HG03520 (cell line): ENCODE measurements around the gene NKIRAS2.

Experiments
- ATAC-seq: cut with Tn5 transposase; IDR thresholded peaks from one replicate; pipeline ENCODE4 v1.9.1; 2021; ENCODE audit warnings: mild to moderate bottlenecking, moderate library complexity; ENCODE audit not compliant: unreplicated experiment

NKIRAS2 gene

DNA sequence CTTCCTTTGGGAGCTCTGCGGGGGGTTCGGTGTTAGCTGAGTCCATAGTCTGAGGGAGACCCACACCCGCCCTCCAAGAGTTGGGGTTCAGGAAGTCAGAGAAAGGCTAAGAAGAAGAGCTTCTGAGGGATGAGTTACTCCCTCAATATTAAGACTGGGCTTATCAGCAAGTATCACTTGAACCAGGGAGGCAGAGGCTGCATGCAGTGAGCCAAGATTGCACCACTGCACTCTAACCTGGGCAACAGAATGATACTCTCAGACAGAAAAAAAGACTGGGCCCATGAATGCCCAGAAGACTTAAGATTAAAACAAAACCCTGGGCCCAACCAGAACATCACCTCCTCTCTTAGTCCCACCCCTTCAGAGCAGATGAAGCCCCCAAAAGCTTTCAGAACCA, 6.0 kb downstream of the NKIRAS2 start:
- ATAC-seq = no peak

GRCh38 chr17:42026857-42027589, 7.1 kb downstream of the NKIRAS2 start:
- no peak for ATAC-seq

DNA sequence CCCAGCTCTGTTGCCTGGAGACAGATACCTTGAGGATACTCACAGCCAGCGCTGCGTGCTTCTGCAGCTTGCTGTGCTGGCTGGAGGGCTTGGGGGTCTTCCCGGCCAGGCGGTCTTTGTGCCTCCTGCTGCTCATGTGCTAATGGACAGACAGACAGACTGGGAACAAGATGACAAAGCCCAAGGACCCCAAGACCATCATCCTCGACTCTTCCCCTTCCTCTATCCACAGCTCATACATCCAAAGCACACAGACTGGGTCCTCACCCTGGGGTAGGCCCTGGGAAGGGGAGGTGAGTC, 7.7 kb downstream of the NKIRAS2 start:
- ATAC-seq = no peak

GRCh38 chr17:42027961-42028790, 8.3 kb downstream of the NKIRAS2 start:
- ATAC-seq = no peak

DNA sequence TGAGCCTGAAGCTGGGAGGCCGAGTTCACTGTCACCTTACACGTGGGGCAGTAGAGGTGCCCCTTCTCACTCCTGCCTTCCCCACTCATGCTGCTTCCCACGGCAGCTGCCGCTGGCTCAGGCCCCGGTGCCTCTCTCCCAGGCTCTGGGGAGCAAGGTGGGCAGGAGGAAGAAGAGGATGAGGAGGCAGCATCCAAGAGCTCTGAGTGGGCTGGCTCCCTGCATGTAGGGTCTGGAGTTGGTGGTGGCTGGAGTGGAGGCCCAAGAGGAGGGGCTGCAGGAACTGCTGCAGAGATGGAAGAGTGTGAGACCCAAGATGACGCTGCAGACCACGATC, 8.9 kb downstream of the NKIRAS2 start:
- ATAC-seq = no peak

DNA sequence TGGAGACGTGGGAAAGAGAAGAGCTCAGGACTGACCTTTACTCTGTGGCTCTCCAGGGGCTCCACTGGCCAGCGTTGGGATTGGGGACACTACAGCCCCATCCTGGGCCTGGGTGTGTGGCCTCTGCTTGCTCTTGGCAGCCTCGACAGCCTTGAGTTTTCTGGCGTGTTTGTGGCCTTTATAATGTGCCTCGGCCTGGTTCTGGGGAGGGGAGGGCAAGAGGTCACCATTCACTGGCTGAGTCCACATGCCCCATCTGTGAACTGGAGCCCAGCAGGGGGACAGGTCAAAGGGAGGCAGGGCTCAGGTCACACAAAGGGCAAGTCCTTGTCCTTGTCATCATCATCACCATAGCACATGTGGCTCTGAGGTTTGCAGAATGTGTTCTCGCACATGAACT, 11.7 kb downstream of the NKIRAS2 start:
- no peak for ATAC-seq

DNA sequence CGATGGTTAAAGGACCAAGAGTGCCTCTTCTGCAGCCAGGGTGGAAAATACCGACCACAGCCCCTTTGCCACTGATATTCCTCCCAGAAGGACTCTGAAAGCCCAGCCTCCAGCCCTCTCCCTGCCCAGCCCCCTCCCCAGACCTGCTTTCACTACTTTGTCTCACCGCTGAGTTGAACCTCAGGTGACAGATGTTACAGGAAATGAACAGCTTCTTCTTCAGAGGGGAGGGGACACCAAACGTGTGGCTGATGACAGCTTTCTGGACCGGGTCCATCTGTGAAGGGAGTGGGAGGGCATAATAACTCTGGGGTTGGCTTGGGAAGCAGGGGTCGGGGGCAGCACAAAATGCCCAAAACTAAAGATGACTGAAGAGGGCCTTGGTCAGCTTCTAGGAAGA, 14.2 kb downstream of the NKIRAS2 start:
- ATAC-seq = no peak

GRCh38 chr17:42038221-42038973, 18.5 kb downstream of the NKIRAS2 start:
- ATAC-seq = no peak

DNA sequence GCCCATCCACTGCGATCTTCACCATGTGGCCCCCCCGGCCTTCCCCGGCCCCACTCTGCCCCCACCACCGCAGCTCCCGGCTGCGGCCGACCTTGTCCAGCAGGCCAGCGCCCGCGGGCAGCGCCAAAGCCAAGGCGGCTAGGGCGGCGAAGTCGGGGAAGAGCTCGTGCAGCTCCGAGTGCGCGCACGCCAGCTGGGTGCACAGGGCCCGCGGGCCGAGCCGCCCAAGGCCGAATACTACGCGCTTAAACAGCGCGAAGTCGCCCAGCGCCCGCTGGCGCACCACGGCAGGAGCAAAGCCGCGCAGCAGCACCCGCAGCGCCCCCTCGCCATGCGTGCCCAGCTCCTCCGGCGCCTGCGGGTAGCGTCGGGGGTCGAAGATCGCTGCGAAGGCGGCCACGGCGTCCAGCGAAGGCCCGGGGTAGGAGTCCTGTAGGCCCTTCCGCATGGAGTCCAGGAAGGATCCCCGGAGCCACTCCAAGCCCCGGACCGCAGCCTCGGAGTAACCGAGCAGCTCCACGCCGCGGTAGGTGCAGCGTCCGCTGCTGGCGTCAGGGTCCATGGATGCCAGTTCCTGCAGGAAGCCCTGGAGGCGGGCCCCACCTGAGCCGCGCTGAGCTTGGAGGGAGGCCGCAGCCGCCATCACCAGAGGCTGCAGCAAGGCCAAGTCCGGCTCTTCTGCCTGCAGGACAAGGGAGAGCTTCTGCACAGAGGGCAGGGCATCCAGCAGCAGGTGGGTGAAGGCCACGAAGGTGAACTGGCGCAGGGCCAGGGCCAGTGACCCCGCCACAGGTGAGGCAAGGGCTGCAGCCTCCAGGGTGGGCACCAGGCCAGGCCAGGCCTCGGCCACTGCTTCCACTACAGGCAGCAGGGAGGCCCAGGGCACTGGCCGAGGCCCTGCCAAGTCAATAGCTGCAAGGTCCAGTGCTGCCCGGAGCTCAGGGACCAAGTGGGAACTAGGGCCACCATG, 20.2 kb downstream of the NKIRAS2 start:
- ATAC-seq = no peak

DNA sequence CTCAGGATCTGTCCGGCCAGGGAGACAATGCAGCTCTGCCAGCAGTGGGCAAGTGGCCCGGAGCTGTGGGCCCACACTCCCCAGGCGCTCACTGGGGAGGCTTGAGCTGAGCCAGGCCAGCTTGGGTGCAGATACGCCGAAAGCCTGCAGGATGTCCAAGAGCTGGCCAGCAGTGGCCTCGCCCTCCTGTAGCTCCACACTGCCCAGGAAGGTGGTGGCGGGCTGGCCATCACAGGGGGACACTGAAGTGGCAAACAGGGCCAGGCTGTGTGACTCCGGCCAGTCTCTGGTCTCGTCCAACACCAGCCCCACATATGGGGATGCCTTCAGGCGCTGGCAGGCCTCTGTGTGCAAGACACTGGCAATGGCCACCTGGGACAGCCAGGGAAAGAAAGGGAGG, 20.9 kb downstream of the NKIRAS2 start:
- no peak for ATAC-seq

- ATAC-seq = no peak
Observed at GRCh38 chr17:42041619-42042018, 21.7 kb downstream of the NKIRAS2 start.

DNA sequence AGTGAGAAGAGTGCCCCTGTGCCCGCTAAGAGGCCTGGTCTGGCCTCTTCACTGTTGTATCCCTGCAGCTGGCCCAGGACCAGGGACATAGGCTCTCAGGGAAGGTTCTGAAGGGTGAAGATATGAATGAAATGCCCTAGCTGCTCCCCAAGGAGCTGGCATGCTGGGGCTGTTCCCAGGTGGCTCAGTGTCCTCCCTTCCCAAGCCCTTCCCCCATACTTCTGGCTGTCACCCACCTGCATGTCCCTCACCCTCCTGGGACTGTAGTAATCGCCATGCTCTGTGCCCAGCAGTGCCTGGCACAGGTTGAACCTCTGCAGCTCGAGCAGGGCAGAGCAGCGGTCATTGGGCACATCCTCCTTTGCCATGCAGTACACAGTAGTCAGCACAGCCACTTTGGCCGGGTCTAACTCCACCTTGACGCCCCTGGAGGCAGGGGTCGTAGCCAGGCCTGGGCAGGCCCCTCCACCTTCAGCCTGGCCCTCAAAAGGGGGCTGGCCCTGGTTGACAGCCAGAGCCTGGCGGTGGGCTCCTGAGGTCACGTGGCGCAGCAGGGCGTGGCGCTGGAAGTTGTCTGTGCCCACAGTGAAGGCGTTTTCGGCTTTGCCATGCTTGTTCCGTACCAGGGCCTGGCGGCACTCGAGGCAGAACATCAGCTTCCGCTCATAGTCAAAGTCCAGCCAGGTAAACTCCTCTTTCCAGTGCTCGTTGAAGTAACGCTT, 22.9 kb downstream of the NKIRAS2 start:
- no peak for ATAC-seq

DNA sequence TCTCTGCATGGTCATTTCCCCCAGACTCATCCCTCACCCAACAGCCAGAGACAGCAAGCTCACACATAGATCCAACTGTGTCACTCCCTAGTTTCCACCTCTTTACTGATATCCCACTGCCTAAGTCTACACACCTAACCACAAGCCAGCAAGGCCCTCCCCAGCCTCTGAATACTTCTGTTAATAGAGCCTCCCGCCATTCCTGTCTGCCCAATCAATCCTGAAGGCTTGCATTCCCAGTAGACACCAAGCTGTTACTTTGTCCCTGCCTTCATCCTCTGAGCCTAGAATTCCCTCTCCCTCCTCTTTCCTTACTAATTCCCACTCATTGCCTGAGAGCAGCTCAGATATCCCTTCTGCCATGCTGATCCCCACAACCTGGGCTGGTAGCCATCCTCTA, 25.8 kb downstream of the NKIRAS2 start:
- ATAC-seq = no peak

GRCh38 chr17:42047343-42047742, 27.5 kb downstream of the NKIRAS2 start:
- no peak for ATAC-seq

DNA sequence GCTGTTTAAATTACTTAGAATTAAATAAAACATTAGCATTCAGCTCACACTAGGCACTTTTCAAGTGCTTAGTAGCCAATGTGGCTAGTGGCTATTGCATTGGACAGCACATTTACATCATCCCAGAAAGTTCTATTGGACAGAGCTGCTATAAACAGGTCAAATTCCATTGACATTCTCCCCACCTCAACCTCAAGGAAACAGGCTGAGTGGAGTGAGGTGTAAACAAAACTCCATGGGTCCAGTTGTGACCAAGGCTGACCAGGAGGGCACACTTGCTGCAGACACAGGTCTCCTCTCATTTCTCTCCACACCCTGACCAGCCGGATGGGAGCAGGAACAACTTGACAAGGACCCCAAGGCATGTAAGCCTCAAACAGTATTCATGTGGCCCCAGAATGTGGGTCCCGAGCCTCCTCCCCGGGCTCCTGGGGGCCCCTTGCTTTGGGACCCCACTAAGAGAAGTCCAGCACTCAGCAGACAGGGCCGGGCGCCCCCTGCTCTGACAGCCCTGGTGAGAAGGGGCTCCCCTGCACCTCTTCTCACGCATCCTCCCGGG, 30.0 kb downstream of the NKIRAS2 start:
- no peak for ATAC-seq

GRCh38 chr17:42050393-42051012, 30.6 kb downstream of the NKIRAS2 start, which contains the start of gene C17orf113:
Gene C17orf113 (minus strand): TSS chr17:42050601. CDS start chr17:42043376, 7,225 bp downstream.
- ATAC-seq = no peak

DNA sequence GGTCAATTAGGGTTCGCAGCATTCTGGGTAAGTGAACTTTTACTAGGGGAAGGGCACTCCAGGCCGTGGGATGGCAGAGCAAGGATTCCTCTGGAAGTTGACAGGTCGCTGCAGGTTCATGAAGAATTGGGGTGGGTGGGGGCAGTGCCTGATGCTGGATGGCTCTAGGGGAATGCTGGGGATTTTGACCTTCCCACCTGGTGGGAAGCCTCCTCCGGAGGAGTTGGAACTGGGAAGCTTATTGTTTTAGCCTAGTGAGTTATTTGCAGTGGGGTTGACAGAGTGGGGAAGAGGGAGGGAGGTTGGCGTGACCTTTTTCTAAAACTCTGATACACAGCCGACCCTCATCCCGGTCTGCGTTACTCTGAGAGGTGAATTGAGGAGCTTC, 31.1 kb downstream of the NKIRAS2 start:
- ATAC-seq = no peak

GRCh38 chr17:42051645-42052044, 31.8 kb downstream of the NKIRAS2 start:
- ATAC-seq = no peak

- no peak for ATAC-seq
Observed at GRCh38 chr17:42052346-42052877, 32.5 kb downstream of the NKIRAS2 start.
